Keratinocyte (primary cell): ENCODE data around the gene TIMM22. TPM values are rescaled to one million over a fixed set of nuclear protein-coding genes. Genes with fewer than 3 reads are reported as not detected.
A peak's percentile ranks its signal among the peaks of the same experiment; 100 is the strongest.

ENCODE experiments used
- DNase-seq: peaks from one replicate; pipeline ENCODE4 v3.0.0-alpha.2; 2011; ENCODE audit warnings: low read depth, missing footprints, low spot score
- FAIRE-seq: peaks from 2 replicates; lab custom pipeline; 2011; peaks lifted over from hg19 to GRCh38; lab: Jason Lieb, UNC
- H2AFZ ChIP-seq: 2 replicates; pipeline ENCODE4 v1.6.0; 2012; ENCODE audit warnings: low read length, control low read depth, inconsistent platforms; ENCODE audit not compliant: control insufficient read depth
- H3K27ac ChIP-seq: 2 replicates; pipeline ENCODE4 v1.5.1; 2011; ENCODE audit warnings: low read length; ENCODE audit not compliant: control insufficient read depth, insufficient read depth
- H3K27me3 ChIP-seq: 3 replicates; pipeline ENCODE4 v1.6.0; 2011; ENCODE audit warnings: low read length; ENCODE audit not compliant: control insufficient read depth, insufficient read depth; ENCODE audit errors: extremely low read depth
- H3K36me3 ChIP-seq, 2 experiments: 2 replicates in 1 of 2; 3 replicates in 1 of 2; pipeline ENCODE4 v1.5.1; 2011; ENCODE audit warnings: low read length in 2 of 2, mild to moderate bottlenecking in 1 of 2; ENCODE audit not compliant: control insufficient read depth in 2 of 2, insufficient read depth in 2 of 2; ENCODE audit errors: extremely low read depth in 1 of 2
- H3K4me1 ChIP-seq: 3 replicates; pipeline ENCODE4 v1.5.1; 2011; ENCODE audit warnings: low read length; ENCODE audit not compliant: control insufficient read depth, insufficient read depth; ENCODE audit errors: extremely low read depth
- H3K4me2 ChIP-seq: 3 replicates; pipeline ENCODE4 v1.6.0; 2011; ENCODE audit warnings: low read depth, low read length; ENCODE audit not compliant: control insufficient read depth, insufficient read depth; ENCODE audit errors: extremely low read depth
- H3K4me3 ChIP-seq, 3 experiments: fragments of 200-600 bp in 1 of 3; sonication (generic) in 1 of 3; 2 replicates in 2 of 3; 3 replicates in 1 of 3; pipeline ENCODE4 v1.5.1; 2011 to 2016; ENCODE audit warnings: low read length in 3 of 3, mild to moderate bottlenecking in 3 of 3, control low read depth in 2 of 3, inconsistent platforms in 1 of 3, low read depth in 1 of 3, mixed read lengths in 1 of 3, mixed run types in 1 of 3, moderate library complexity in 1 of 3; ENCODE audit not compliant: control insufficient read depth in 2 of 3, insufficient read depth in 2 of 3; ENCODE audit errors: extremely low read depth in 1 of 3
- H3K79me2 ChIP-seq: 2 replicates; pipeline ENCODE4 v1.6.0; 2012; ENCODE audit warnings: low read length; ENCODE audit not compliant: control insufficient read depth, insufficient read depth
- H3K9ac ChIP-seq: 3 replicates; pipeline ENCODE4 v1.6.0; 2011; ENCODE audit warnings: low read length; ENCODE audit not compliant: control insufficient read depth, insufficient read depth; ENCODE audit errors: extremely low read depth
- H3K9me1 ChIP-seq: 3 replicates; pipeline ENCODE4 v1.6.0; 2011; ENCODE audit warnings: low read length; ENCODE audit not compliant: control insufficient read depth, insufficient read depth; ENCODE audit errors: extremely low read depth
- H3K9me3 ChIP-seq: 2 replicates; pipeline ENCODE4 v1.5.1; 2012; ENCODE audit warnings: low read depth, low read length; ENCODE audit not compliant: control insufficient read depth
- H4K20me1 ChIP-seq: 3 replicates; pipeline ENCODE4 v1.6.0; 2011; ENCODE audit warnings: low read length; ENCODE audit not compliant: control insufficient read depth, insufficient read depth; ENCODE audit errors: extremely low read depth
- EZH2 ChIP-seq: IDR thresholded peaks from one replicate; pipeline ENCODE4 v1.6.1; 2012; ENCODE audit warnings: inconsistent platforms, mild to moderate bottlenecking, low read length, moderate library complexity
- dilution Hi-C: fragments of 300-500 bp; cut with MboI; formaldehyde crosslinking; loops from one replicate; pipeline ENCODE4 v1.7.0; 2020; ENCODE audit warnings: low sequenced_read_pairs; ENCODE audit not compliant: extremely low pct_ligation_motif_present
- polyA plus RNA-seq, 5 experiments: library from polyadenylated mRNA; depleted of rRNA in 3 of 5; stranded (reverse) in 3 of 5; stranded (forward) in 1 of 5; unstranded in 1 of 5; fragments of >200 nt; gene quantifications; 1 replicate in 1 of 5; 2 replicates in 3 of 5; 3 replicates in 1 of 5; pipeline versions ENCODE4 v1.2.1 to v1.2.3, GENCODE V29; 2011 to 2012; ENCODE audit warnings: missing spikeins in 2 of 5, low read depth in 1 of 5, low replicate concordance in 1 of 5
- TF ChIP-seq, protein P1 (sequence below), 3 experiments: IDR thresholded peaks in 1 of 3; conservative IDR thresholded peaks in 1 of 3; optimal IDR thresholded peaks in 1 of 3; 2 replicates in 2 of 3; 3 replicates in 1 of 3; pipeline versions ENCODE3 to v1.5.1; 2011; ENCODE audit warnings: low read length in 3 of 3, mild to moderate bottlenecking in 3 of 3, moderate library complexity in 2 of 3, control low read depth in 1 of 3, inconsistent platforms in 1 of 3; ENCODE audit not compliant: insufficient read depth in 2 of 3; ENCODE audit errors: extremely low read depth in 1 of 3

TIMM22 gene
- polyA plus RNA-seq, 1 donor (not counting 4 experiments of a cell fraction or from before 2014, with no cell fraction given): 14.4 TPM

DNA sequence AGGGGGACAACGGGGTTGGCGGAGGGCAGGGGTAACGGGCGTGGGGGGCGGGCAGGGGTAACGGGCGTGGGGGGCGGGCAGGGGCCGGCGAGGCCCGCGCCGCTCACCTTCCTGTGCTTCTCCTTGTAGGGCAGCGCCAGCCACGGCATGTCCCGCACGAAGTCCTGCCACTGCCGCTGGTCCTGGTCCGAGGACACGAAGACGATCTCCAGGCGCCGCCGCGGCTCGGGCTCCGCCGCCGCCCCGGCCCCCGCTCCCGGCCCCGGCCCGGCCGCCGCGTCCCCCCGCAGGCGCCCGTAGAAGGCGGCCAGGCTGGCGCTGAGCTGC is 17.8 kb upstream of the TIMM22 start:
- peak overlapping the region; percentile 69 for H3K9ac ChIP-seq
- H3K27ac ChIP-seq: peak overlapping the region; percentile 47
- H3K9me3 ChIP-seq: no peaks in the 10 kb centered on the region
- H3K4me2 ChIP-seq: no peak overlapping the region
- peak overlapping the region; percentile 64 to 91 (median 68) for H3K4me3 ChIP-seq
- H3K27me3 ChIP-seq: no peaks in the 10 kb centered on the region
- dilution Hi-C loops: loop anchor here (25.0 kb wide), 1 partner anchor 192 kb away; the partner anchor contains the start of genes GLOD4 and MRM3
- DNase-seq: no peak
- H2AFZ ChIP-seq: no peak overlapping the region
- H4K20me1 ChIP-seq: peaks cover 5% of the 10 kb centered on the region
- H3K79me2 ChIP-seq: peaks cover 52% of the 10 kb centered on the region
- no peaks in the 10 kb centered on the region for H3K9me1 ChIP-seq
- FAIRE-seq: no peak
- H3K4me1 ChIP-seq: peaks cover 40% of the 10 kb centered on the region
- TF ChIP-seq, protein P1, sequence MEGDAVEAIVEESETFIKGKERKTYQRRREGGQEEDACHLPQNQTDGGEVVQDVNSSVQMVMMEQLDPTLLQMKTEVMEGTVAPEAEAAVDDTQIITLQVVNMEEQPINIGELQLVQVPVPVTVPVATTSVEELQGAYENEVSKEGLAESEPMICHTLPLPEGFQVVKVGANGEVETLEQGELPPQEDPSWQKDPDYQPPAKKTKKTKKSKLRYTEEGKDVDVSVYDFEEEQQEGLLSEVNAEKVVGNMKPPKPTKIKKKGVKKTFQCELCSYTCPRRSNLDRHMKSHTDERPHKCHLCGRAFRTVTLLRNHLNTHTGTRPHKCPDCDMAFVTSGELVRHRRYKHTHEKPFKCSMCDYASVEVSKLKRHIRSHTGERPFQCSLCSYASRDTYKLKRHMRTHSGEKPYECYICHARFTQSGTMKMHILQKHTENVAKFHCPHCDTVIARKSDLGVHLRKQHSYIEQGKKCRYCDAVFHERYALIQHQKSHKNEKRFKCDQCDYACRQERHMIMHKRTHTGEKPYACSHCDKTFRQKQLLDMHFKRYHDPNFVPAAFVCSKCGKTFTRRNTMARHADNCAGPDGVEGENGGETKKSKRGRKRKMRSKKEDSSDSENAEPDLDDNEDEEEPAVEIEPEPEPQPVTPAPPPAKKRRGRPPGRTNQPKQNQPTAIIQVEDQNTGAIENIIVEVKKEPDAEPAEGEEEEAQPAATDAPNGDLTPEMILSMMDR (optimal IDR thresholded peaks at IDR 0.05 in 1 of 3, IDR thresholded peaks at IDR 0.05 in 1 of 3, conservative IDR thresholded peaks at IDR 0.05 in 1 of 3; ENCODE audit: extremely low read depth in 1 of 3, insufficient read depth in 2 of 3, low read length in 3 of 3): no peak
- TF ChIP-seq EZH2: no peak
- no peaks in the 10 kb centered on the region for H3K36me3 ChIP-seq

DNA sequence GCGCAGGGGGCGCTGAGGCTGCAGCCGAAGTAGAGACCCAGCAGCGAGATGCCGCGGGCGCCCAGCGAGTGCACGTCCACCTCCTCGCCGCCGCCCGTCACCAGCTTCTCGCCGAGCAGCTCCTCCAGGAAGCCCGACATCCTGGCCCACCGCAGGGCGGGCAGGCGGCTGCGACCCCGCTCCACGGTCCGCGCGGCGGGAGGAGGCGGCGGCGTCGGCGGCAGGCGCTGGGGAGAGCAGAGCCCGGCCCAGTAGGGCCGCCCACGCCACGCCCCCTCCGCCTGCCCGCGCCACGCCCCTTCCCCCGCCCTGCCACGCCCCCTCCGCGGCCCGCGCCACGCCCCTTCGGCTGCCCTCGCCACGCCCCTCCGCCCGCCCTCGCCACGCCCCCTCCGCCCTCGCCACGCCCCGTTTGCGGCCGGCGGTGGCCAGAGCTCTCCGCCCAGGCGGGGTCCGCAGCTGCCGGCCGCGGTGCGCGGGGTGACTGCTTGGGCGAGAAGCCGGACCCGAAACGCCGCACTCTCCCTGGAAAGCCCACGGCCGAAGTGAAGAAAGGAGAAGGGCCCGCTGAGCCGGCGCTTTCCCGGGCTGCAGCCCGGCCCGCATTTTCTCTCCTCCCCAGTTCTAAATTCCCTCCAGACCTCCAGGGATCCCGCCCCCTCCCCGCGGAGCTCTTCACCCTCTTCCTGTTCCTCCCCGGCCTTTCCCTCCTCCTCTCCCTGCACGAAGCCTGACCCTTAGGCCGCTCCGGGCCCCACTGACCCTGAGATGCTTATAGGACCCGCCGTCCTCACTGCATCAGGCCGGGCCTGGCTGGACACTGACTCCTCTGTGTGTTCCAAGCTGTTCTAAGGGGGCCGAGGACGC is 17.2 kb upstream of the TIMM22 start, which contains the start of gene NXN:
TSS of gene NXN (minus strand) at position 238 of the 867 bp plus-strand sequence.
- TF ChIP-seq EZH2: no peak
- TF ChIP-seq, protein P1 (optimal IDR thresholded peaks at IDR 0.05 in 1 of 3, IDR thresholded peaks at IDR 0.05 in 1 of 3, conservative IDR thresholded peaks at IDR 0.05 in 1 of 3; ENCODE audit: extremely low read depth in 1 of 3, insufficient read depth in 2 of 3, low read length in 3 of 3): peak in 2 of 3 experiments; percentile 32 to 38
- no peaks in the 10 kb centered on the region for H3K9me3 ChIP-seq
- peak within 1 kb of the TSS; percentile 63 for H2AFZ ChIP-seq
- peaks cover 35% of the 10 kb centered on the region for H3K4me1 ChIP-seq
- no peaks in the 10 kb centered on the region for H3K9me1 ChIP-seq
- H3K9ac ChIP-seq: peak within 1 kb of the TSS; percentile 92
- peaks cover 46% of the 10 kb centered on the region for H3K79me2 ChIP-seq
- H4K20me1 ChIP-seq: peaks cover 5% of the 10 kb centered on the region
- no peaks in the 10 kb centered on the region for H3K27me3 ChIP-seq
- FAIRE-seq: no peak
- dilution Hi-C loops: loop anchor here (25.0 kb wide), 1 partner anchor 192 kb away; the partner anchor contains the start of genes GLOD4 and MRM3
- no peak for DNase-seq
- no peaks in the 10 kb centered on the region for H3K36me3 ChIP-seq
- peak within 1 kb of the TSS; percentile 91 to 97 (median 96) for H3K4me3 ChIP-seq
- peak within 1 kb of the TSS; percentile 89 for H3K27ac ChIP-seq
- H3K4me2 ChIP-seq: peak within 1 kb of the TSS; percentile 95
